Pancreas (tissue), 10 donors: Measurements from ENCODE around the gene RASL10A. TPM values are rescaled to one million over a fixed set of nuclear protein-coding genes. Genes with fewer than 3 reads are reported as not detected.

Experiments
- ATAC-seq, 4 donors: fragments of 200-7000 bp; cut with Tn5 transposase; one replicate each; pipeline versions ENCODE4 v1.8.0 to v1.9.1; 2020; ENCODE audit warnings: mild to moderate bottlenecking in 4 of 4, moderate library complexity in 4 of 4
- DNase-seq, 6 donors: peaks; one replicate each; pipeline ENCODE4 v3.0.0-alpha.2; 2020
- FAIRE-seq: peaks from 2 replicates; lab custom pipeline; 2012; peaks lifted over from hg19 to GRCh38; lab: Jason Lieb, UNC
- H3K27ac ChIP-seq, 4 donors: fragments of 200-600 bp; sonication (generic); 1 replicate in 3 of 4; 2 replicates in 1 of 4; pipeline versions ENCODE4 v1.5.0 to v1.8.0; 2020
- H3K27me3 ChIP-seq, 4 donors: fragments of 200-600 bp; one replicate each; pipeline ENCODE4 v1.8.0; 2021
- H3K36me3 ChIP-seq, 3 donors: fragments of 200-600 bp; sonication (generic) in 1 of 3; one replicate each; pipeline versions ENCODE4 v1.5.0 to v1.8.0; 2020 to 2021
- H3K4me1 ChIP-seq, 3 donors: fragments of 200-600 bp; one replicate each; pipeline ENCODE4 v1.8.0; 2021
- H3K4me3 ChIP-seq, 4 donors: fragments of 200-600 bp; sonication (generic) in 2 of 4; one replicate each; pipeline versions ENCODE4 v1.5.0 to v1.8.0; 2020 to 2021
- H3K9me3 ChIP-seq, 4 donors: fragments of 200-600 bp; one replicate each; pipeline ENCODE4 v1.8.0; 2021
- CTCF ChIP-seq, 4 donors: fragments of 200-600 bp; sonication (generic) in 3 of 4; IDR thresholded peaks; one replicate each; pipeline versions ENCODE4 v1.5.0 to v1.8.0; 2021; ENCODE audit warnings: antibody characterized with exemption in 4 of 4
- WGBS, 2 donors: extraction: QIAGEN DNeasy Blood & Tissue Kit; methylation state at CpG; one replicate each; pipeline ENCODE4 v1.1.7; 2013; 5-methylcytosine and 5-hydroxymethylcytosine counted together
- intact Hi-C, 3 donors: fragments of 100-400 bp; cut with DNase I; formaldehyde crosslinking; loops; one replicate each; pipeline versions ENCODE4 v1.11.1 to v1.14.2; 2022
- polyA plus RNA-seq, 2 donors: library from polyadenylated mRNA; stranded (reverse); fragments of 200-250 nt; gene quantifications; one replicate each; pipeline ENCODE4 v1.2.3, GENCODE V29; 2013
- total RNA-seq, 6 donors: library from RNA; stranded (reverse); fragmentation: NEBNext Ultra II Directional in 4 of 6; extraction: Animal tissue kit (Norgen Biotek cat#: 25700) in 4 of 6; gene quantifications; one replicate each; pipeline versions ENCODE4 v1.2.1 to v1.2.4, GENCODE V29; 2021 to 2023
- donor health status: healthy with polysubstance abuse.
- donor health status: DM: no; HTN: no; CAD: no; lungs with moderate emphysema.
- donor health status: DM: no; HTN: no; CAD: no.
- donor health status: control.
- donor health status: control.
- donor health status: Bipolar disorder and iron deficiency.
- donor health status: DM: yes; HTN: yes; CAD: no.
- donor health status: DM: no; HTN: no; CAD: no.
- donor health status: DM: no; HTN: no; CAD: no.
- donor health status: DM: yes; HTN: yes; CAD: no.

Gene RASL10A
- total and polyA plus RNA-seq, 8 donors, result 0.24 to 4.4 (median 0.57) TPM

GRCh38 chr22:29332886-29333496 lies 17.5 kb upstream of the RASL10A start:
- ATAC-seq (no peak), FAIRE-seq (no peak), DNase-seq (peak in 1 of 6 donors; percentile 1)
- Histone ChIP-seq H3K36me3 (peaks cover 0 to 43% (median 10%) of the 10 kb centered on the region in 3 donors), H3K27me3 (no peaks in the 10 kb centered on the region), H3K4me1 (no peaks in the 10 kb centered on the region), H3K4me3 (no peak overlapping the region), H3K27ac (no peak overlapping the region), H3K9me3 (no peaks in the 10 kb centered on the region)
- TF ChIP-seq CTCF (IDR thresholded peaks at IDR 0.05), result no peak
- intact Hi-C loops, result no loop called here
- 96 to 98% methylated on average over 8 of the region's 8 CpGs for WGBS, 2 donors

GRCh38 chr22:29331658-29332300 lies 16.3 kb upstream of the RASL10A start:
- no peaks in the 10 kb centered on the region for H3K27me3 ChIP-seq
- no peaks in the 10 kb centered on the region for H3K9me3 ChIP-seq
- no peak for FAIRE-seq
- TF ChIP-seq CTCF (IDR thresholded peaks at IDR 0.05), result no peak
- no peak for ATAC-seq
- no peak overlapping the region for H3K4me3 ChIP-seq
- intact Hi-C loops, result no loop called here
- peaks cover 0 to 40% (median 7%) of the 10 kb centered on the region in 3 donors for H3K36me3 ChIP-seq
- 84 to 88% methylated on average over 10 to 14 of the region's 14 CpGs for WGBS, 2 donors
- DNase-seq, result no peak
- H3K27ac ChIP-seq, result no peak overlapping the region
- no peaks in the 10 kb centered on the region for H3K4me1 ChIP-seq

GRCh38 chr22:29331213-29331612 lies 15.7 kb upstream of the RASL10A start:
- no peak for ATAC-seq
- Histone ChIP-seq H3K27ac (no peak overlapping the region), H3K27me3 (no peaks in the 10 kb centered on the region), H3K9me3 (no peaks in the 10 kb centered on the region), H3K4me3 (no peak overlapping the region), H3K36me3 (peaks cover 0 to 42% (median 7%) of the 10 kb centered on the region in 3 donors), H3K4me1 (no peaks in the 10 kb centered on the region)
- DNase-seq, result peak in 1 of 6 donors; percentile 28
- intact Hi-C loops, result no loop called here
- FAIRE-seq, result no peak
- TF ChIP-seq CTCF (IDR thresholded peaks at IDR 0.05), result no peak
- 91 to 94% methylated on average over 8 of the region's 8 CpGs for WGBS, 2 donors

- Histone ChIP-seq H3K4me1 (no peaks in the 10 kb centered on the region), H3K27ac (no peak overlapping the region), H3K27me3 (no peaks in the 10 kb centered on the region), H3K36me3 (peaks cover 0 to 42% (median 7%) of the 10 kb centered on the region in 3 donors), H3K9me3 (no peaks in the 10 kb centered on the region), H3K4me3 (no peak overlapping the region)
- TF ChIP-seq CTCF (IDR thresholded peaks at IDR 0.05), result no peak
- intact Hi-C loops, result no loop called here
- FAIRE-seq (no peak), DNase-seq (peak in 1 of 6 donors; percentile 30), ATAC-seq (peak in 2 of 4 donors; percentile 10 to 11)
- WGBS, 2 donors, result 77 to 79% methylated on average over 9 of the region's 9 CpGs
These were observed 15.3 kb upstream of the RASL10A start for GRCh38 chr22:29330753-29331152.

GRCh38 chr22:29330291-29330690 lies 14.8 kb upstream of the RASL10A start:
- ATAC-seq, result no peak
- no peaks in the 10 kb centered on the region for H3K4me1 ChIP-seq
- no peak overlapping the region for H3K27ac ChIP-seq
- H3K9me3 ChIP-seq, result no peaks in the 10 kb centered on the region
- no peak for TF ChIP-seq CTCF (IDR thresholded peaks at IDR 0.05)
- intact Hi-C loops, result no loop called here
- no peak for DNase-seq
- no peak overlapping the region for H3K4me3 ChIP-seq
- no peak for FAIRE-seq
- 92 to 95% methylated on average over 19 of the region's 19 CpGs for WGBS, 2 donors
- H3K27me3 ChIP-seq, result no peaks in the 10 kb centered on the region
- peaks cover 0 to 42% (median 7%) of the 10 kb centered on the region in 3 donors for H3K36me3 ChIP-seq
